Kidney tubule cell (primary cell): ENCODE measurements around the gene ODAD4.

Experiments
- DNase-seq: peaks from one replicate; pipeline ENCODE4 v3.0.0-alpha.2; 2018; ENCODE audit warnings: low spot score

Gene ODAD4

GRCh38 chr17:41941168-41941567 lies 10.8 kb downstream of the ODAD4 start:
- no peak for DNase-seq

DNA sequence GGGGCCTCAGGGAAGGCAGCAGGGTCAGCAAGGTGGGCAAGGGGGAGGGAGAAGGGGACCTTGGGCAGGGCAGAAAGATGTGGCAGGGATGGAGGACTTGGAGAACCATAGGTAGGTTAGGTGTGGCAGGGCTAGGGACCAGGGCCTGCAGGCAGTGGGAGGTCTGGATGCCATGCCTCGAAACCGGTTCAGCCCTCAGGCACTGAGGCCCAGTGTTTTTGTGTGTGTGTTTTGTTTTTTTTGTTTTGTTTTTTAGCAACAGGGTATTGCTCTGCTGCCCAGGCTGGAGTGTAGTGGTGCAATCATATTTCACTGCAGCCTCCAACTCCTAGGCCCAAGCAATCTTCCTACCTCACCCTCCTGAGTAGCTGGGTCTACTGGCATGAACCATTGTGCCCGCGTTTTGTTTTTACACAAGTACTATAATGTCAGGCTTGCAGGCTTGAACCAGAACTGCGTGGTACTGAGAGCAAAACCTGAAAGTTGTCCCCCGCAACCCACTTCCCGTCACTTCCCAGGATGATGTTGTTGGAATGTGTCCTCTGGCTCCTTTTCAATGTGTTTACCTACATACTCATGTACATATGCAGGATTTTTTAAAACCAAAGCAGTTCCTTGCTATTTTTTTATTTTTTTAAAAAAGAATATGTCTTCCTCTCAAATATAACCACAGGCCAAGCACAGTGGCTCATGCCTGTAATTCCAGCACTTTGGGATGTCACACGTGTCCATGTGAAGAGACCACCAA lies 12.4 kb downstream of the ODAD4 start:
- DNase-seq, result no peak

DNA sequence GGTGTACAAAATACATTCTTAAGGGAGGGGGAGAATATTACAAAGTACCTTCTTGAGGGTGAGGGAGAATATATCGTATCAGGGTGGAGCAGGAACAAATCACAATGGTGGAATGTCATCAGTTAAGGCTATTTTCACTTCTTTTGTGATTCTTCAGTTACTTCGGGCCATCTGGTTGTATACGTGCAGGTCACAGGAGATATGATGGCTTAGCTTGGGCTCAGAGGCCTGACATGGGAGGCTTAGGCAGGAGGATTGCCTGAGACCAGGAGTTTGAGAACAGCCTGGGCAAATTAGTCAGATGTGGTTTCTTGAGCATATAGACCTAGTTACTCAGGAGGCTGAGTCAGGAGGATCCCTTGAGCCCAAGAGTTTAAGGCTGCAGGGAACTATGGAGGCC lies 13.1 kb downstream of the ODAD4 start:
- DNase-seq, result no peak

DNA sequence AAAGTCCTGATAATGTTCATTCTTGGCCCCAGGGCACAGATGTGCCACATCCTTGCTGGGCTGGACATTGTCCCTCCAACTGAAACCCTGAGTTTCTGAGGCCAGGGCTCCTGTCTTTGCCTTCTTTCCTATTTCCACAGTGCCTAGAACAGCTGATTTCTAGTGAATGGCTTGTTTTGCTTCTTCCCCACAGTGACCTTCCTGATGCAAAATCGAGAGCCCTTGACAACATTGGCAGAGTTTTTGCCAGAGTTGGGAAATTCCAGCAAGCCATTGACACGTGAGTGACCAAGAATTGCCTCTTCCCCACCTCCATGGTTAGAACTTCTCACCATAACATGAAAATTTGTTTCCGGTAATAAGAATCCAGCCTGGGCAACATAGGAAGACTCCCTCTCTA lies 14.5 kb downstream of the ODAD4 start:
- DNase-seq, result no peak

DNA sequence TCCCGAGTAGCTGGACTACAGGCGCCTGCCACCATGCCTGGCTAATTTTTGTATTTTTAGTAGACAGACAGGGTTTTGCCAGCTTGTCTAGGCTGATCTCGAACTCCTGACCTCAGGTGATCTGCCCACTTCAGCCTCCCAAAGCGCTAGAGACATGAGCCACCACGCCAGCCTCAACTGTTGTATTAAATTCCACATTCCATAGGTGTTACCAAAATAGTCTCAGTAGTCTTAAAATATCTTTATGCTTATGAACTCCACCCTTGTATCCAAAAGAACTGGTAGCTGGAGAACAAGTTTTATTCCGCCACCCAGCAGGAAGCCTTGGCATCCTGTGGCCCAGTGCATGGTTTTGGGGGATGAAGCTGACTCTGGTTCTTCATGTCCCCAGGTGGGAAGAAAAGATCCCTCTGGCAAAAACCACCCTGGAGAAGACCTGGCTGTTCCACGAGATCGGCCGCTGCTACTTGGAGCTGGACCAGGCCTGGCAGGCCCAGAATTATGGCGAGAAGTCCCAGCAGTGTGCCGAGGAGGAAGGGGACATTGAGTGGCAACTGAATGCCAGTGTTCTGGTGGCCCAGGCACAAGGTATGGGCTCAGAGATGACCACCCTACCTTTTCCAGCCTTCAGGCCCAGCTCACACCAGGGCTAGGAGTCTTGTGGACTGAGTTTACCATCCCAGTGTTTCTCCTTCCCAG lies 18.5 kb downstream of the ODAD4 start:
- no peak for DNase-seq

- DNase-seq, result no peak
Observed at GRCh38 chr17:41956522-41956921, 26.1 kb downstream of the ODAD4 start.

- DNase-seq, result peak; percentile 79
Observed at GRCh38 chr17:41957031-41957868, 26.8 kb downstream of the ODAD4 start.

DNA sequence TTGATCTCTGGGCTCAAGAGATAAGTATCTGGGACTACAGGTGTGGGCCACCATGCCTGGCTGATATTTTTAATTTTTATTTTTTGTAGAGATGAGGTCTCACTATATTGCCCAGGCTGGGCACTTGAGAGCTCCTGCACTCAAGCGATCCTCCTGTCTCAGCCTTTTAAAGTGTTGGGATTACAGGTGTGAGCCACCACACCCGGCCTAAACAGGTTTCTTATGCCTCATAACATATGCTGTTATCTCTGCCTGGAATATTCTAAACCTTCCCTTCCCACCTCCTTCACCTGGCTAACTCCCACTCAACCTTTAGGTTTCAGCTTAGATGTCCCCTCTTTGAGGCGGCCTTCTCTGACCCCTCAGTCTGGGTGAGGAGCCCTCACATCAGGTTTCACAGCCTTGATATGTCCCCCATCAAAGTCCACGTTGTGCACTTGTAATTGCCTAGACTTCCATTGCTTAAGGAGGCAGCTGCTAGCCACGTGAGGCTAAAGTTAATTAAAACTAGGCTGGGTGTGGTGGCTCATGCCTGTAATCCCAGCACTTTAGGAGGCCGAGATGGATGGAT lies 27.5 kb downstream of the ODAD4 start:
- DNase-seq, result no peak

GRCh38 chr17:41959030-41959335 lies 28.6 kb downstream of the ODAD4 start:
- DNase-seq, result peak; percentile 70

DNA sequence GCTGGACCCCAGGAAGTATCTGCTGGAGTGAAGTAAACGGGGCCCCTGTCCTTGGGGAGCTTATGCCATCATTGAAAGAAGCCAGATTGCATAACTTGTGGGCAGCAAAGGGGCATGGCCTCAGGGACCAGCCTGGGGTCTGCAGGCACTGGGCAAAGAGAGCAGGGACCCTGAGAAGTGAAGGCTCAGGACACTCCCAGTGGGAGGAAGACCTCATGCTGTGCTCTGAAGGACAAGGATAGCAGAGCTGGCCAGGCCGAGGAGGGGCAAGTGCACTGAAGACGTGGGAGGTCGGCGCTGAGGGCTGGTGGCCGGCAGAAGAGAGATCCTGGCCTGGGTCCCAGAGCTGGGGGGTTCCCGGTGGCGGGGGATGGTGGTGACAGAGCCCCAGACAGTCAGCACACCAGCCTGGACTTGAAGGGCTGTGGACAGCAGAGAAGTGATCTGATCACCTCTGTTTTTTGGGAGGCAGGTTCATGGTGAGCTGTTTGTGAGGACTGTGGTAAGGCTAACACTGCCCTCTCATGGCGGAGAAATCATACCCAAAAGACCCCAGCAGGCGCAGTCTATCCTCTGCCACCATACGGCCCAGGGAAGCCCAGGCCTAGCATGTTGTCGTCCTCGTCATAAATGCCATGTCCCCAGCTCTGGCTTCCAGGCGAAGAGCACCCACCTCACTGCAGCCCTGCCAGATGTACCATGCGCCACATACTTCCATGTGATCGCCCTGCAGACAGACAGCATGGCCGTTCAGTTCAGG lies 29.1 kb downstream of the ODAD4 start:
- DNase-seq, result peak; percentile 70

DNA sequence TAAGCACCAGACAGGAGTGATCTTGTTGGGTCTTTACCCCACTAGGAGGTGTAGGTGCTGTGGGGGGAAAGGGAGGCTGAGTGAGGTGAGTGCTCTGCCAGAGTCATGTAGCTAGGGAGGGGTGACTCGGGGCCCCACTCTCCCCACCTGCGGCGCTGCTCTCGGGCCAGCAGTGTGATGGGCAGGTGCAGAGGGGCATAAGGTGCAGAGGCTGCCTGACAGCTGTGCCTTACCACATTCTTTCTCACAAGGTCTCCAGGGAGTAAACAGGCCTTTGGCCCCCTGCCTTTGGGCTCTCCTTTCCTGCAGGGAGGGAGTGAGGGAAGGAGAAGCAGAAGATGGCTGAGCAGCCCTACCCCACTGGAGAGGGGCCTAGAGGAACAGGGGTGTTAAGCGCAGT lies 31.7 kb downstream of the ODAD4 start:
- no peak for DNase-seq

DNA sequence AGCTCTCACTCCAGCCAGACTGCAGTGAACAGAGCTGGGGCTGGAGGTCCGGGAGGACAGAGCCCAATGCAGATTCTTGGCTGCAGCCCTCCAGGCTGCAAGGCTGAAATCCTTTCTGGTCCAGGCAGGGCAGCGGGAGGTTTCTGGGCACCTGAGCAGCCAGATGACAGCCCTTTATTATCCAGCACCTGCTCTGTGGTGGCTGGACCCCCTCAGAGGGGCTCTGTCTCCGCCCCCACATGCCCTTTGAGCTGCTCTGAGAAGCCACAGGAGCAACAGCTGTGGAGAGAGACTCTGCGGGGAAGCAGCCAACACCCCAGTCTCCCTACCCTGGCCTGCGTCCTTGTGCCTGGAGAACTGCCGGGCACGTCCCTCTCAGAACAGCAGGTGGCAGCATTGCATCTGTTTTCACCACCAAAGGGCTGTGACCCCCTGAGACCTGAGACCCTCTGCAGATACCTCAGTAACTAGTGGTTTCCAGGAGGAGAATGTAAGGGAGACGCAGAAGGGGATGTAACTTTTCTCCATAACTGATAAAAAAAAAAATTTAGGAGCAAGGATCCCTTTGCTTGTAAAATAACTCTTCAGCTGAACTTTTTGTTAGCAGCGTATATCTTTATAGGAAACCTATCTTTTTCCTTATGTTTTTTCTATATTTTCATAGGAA lies 32.5 kb downstream of the ODAD4 start:
- DNase-seq, result peak; percentile 57

- DNase-seq, result peak; percentile 91
Observed at GRCh38 chr17:41965694-41966462, 35.5 kb downstream of the ODAD4 start.

GRCh38 chr17:41966463-41967140 lies 36.2 kb downstream of the ODAD4 start, which contains the start of gene CNP:
CNP (plus strand) TSS chr17:41966795; CDS start chr17:41966885, 90 bp downstream.
- DNase-seq, result peak; percentile 90

- DNase-seq, result peak; percentile 34
Observed at GRCh38 chr17:41967141-41967920, 36.9 kb downstream of the ODAD4 start.

- DNase-seq, result no peak
Observed at GRCh38 chr17:41967921-41968578, 37.6 kb downstream of the ODAD4 start.

GRCh38 chr17:41968676-41969075 lies 38.3 kb downstream of the ODAD4 start:
- DNase-seq, result no peak

GRCh38 chr17:41970901-41971331 lies 40.5 kb downstream of the ODAD4 start:
- DNase-seq, result no peak
